NCI-H345 treated with DMSO at 0.1 percent for 48 hours (cell line): ENCODE measurements around the gene LCK.
"Not testable (repeated sequence)": the region's sequence is repeated elsewhere in the genome, so short reads cannot be mapped to it uniquely, and the experiment has no call there.

Experiments
- DNase-seq: peaks from one replicate; lab custom pipeline; 2025; ENCODE audit not compliant: unreplicated experiment; lab: John Stamatoyannopoulos, UW

Gene LCK

GRCh38 chr1:32239790-32240139 lies 11.3 kb upstream of the LCK start:
- DNase-seq: no peak

- DNase-seq: peak; percentile 82
Observed at GRCh38 chr1:32240140-32240951, 10.7 kb upstream of the LCK start.

- peak; percentile 56 for DNase-seq
Observed at GRCh38 chr1:32241001-32241763, 9.9 kb upstream of the LCK start.

GRCh38 chr1:32242341-32242851 lies 8.7 kb upstream of the LCK start:
- DNase-seq: no peak

GRCh38 chr1:32246888-32247273 lies 4.2 kb upstream of the LCK start, which contains the start of gene FAM167B:
Gene FAM167B (plus strand): TSS chr1:32247222. CDS start chr1:32247422, 200 bp downstream.
- DNase-seq: no peak

GRCh38 chr1:32247452-32247851 lies 3.6 kb upstream of the LCK start:
- no peak for DNase-seq

- peak; percentile 68 for DNase-seq
Observed at GRCh38 chr1:32247983-32248889, 2.8 kb upstream of the LCK start.

- no peak for DNase-seq
Observed at GRCh38 chr1:32249831-32250525, 1.1 kb upstream of the LCK start.

GRCh38 chr1:32255072-32256071 lies 4.3 kb downstream of the LCK start:
- DNase-seq: no peak

- no peak for DNase-seq
Observed at GRCh38 chr1:32256473-32257226, 5.6 kb downstream of the LCK start.

GRCh38 chr1:32257227-32257508 lies 6.1 kb downstream of the LCK start:
- no peak for DNase-seq

GRCh38 chr1:32263236-32263593 lies 12.2 kb downstream of the LCK start:
- DNase-seq: not testable (repeated sequence)

- DNase-seq: no peak
Observed at GRCh38 chr1:32263744-32264143, 12.7 kb downstream of the LCK start.

- no peak for DNase-seq
Observed at GRCh38 chr1:32265846-32266245, 14.8 kb downstream of the LCK start.

GRCh38 chr1:32266921-32267591 lies 16.0 kb downstream of the LCK start:
- no peak for DNase-seq

GRCh38 chr1:32269744-32270143 lies 18.7 kb downstream of the LCK start:
- no peak for DNase-seq

- no peak for DNase-seq
Observed at GRCh38 chr1:32272557-32273390, 21.7 kb downstream of the LCK start.
